Stimulated activated CD4-positive, alpha-beta T cell treated with anti-CD3 and anti-CD28 coated beads, Interleukin-2, amount 100 ng/mL, for 4 hours (primary cell): ENCODE results near the gene COX7A2.

Source experiments
- DNase-seq: peaks from one replicate; pipeline ENCODE4 v3.0.0-alpha.2; 2020; ENCODE audit warnings: low read depth

COX7A2 gene

DNA sequence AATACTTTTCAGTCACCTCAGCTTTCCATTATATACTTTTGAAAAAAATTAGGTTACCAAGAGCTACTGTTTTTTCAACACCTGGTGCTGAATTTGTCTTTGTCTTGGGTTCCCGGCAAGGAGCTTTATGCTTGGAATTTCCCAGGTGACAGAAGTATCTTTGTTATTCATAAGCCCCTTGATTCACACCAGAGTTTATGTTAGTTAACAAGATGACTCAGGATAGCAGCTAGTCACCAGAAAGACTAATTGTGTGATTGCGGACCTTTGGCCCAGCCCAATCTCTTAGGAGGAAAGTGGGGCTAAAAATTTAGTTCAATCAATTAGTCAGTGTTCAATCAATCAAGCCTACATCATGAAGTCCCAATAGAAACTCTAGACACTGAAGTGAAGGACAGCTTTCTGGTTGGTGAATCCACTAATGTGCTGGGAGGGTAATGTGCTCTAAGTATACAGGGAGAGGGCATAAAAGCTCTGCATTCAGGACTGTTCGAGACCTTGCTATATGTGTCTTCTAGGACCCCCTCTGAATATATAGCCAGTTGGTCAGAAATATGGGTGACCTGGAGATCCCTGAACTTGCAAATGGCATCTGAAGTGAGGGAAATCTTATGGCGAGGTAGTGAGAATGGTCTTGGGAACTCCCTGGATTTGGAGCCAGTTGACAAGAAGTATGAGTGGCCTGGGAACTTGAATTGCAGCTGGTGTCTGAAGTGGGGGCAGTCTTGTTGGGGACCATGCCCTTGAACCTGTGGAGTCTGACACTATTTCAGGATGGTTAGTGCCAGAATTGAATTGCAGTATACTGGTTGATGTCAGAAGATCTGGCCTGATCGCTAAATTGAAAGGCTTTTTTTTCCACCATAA is 24.8 kb upstream of the COX7A2 start:
- no peak for DNase-seq

GRCh38 chr6:75267461-75267860 is 23.9 kb upstream of the COX7A2 start:
- DNase-seq, result no peak

- no peak for DNase-seq
Observed at GRCh38 chr6:75266716-75267291, 23.2 kb upstream of the COX7A2 start.

DNA sequence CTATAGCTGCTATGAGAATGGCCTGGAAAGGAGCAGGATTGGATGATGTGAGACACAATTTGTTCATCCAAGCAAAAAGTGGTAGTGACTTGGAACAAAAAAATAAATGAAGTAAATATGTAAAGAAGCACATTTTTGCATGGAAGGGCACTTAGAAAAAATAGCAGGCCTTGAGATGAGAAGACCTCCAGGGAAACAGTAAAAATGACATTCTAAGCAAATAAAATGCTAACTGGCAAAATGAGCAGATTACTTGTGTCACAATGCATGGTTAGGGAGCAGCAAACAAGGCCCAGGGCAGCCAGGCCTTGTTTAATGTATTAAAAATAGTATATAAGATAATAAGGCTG is 19.8 kb upstream of the COX7A2 start:
- no peak for DNase-seq

DNA sequence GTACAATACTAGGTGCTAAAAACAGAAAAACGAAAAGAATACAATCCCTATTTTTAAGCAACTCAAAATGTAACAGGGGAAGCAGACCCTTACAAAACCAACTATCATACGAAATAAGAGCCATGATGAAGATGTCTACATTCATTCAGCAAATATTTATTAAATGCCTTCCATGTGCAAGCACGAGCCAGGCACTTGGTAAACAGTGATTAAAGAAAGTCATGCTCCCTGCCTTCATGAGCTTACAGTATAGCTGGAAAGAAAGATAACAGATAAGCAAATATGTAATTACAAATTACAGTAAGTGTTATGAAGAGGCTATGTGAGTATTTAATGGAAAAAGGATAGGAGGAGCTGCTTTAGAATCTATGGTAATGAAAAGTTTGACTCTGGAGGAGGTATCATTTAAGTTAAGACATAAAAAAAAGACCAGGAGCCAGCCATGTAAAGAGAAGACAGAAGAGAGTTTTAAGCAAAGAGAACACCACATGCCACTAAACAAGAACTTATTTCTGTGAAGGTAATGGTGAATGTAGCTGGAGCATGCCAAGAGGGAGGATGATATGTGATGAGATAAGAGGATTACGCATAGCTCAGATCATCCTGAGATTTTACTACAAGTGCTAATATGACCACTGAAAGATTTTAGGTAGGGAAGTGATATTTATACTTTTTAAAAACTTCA is 19.3 kb upstream of the COX7A2 start:
- no peak for DNase-seq

DNA sequence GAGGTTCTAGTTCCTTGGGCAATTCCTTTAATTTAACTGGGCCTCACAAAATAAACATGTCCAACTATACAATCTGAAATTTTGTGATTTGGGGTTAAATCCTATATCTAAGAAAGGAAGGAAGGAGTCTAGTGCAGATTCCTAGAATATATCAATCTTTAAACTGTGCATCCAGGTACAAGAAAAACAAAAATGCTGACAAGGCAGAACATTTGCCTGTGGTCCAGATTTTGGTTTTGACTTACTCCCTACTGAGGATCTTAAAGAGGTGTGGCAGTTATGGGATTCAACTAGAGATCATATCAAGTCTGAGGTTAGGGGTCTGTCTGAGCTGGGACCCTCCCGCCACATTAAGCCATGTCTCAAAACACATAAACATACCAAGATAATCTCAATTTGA is 17.7 kb upstream of the COX7A2 start:
- DNase-seq, result no peak

DNA sequence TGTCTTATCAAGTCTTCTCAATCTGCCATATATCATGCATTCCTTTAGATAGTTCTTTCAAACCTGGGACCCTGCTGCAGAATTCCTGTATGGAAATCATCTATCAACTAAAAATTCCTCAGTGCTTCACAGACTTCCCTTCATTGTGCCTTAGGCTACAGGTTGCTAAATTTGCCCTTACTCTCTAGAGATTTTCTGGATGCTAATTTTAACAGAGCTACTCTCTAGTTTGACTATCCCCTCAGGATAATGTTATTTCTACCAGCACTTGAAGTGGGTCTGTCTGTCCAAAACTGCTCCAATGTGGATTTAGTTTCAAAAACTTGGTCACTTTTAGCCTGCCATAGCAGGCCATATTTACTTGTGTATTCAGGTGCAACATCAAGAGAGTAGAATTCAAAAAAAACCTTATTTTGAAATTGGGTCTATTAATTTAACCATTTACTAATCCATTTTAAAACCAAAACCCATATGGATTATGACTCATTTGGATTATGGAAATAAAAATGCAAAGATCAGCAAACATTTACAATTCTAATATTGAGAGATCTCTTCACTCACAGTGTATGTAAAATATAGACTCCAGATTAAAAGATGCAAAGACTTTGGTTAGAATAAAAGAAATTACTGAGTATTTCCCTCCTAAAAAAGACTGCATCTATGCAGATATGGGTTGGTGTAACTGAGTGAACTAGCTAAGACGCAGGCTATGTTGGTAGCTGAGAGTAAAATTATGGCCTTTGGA is 13.9 kb upstream of the COX7A2 start:
- no peak for DNase-seq

GRCh38 chr6:75250552-75250951 is 7.0 kb upstream of the COX7A2 start:
- DNase-seq, result no peak

DNA sequence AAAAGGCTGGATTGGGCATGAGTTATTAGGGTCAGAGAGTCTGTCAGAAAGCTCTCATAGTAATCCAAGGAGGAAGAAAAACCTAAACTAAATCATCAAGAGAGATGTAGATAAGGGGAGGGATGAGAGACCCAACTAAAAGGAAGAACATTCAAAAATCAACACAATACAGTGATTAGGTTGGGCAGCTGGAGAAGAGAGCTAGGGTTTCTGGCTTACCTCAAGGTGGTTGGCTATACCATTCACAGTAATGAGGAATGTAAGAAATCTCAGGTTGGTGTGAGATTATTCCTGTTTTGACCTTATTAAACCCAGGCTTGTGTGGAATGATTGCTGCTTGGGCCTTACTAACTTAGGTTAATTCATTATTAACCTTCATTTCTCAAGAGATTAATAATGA is 6.2 kb upstream of the COX7A2 start:
- no peak for DNase-seq

DNA sequence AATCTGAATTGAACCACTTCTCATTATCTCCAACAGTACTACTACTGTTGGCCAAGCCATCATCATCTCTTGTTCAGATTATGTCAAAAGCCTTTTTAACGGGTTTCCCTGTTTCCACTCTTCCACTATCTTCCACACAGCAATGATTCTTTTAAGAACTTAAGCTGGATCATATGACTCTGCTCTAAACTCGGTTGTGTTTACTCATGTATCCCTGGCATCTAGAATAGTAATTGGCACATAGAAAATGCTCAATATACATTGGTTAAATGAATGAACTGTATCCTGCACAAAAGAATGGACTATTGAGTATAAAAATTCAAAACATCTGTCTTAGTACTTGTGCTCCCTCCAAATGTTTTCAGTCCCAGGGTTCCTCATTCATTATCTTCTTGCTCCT is 2.8 kb upstream of the COX7A2 start:
- DNase-seq, result no peak

DNA sequence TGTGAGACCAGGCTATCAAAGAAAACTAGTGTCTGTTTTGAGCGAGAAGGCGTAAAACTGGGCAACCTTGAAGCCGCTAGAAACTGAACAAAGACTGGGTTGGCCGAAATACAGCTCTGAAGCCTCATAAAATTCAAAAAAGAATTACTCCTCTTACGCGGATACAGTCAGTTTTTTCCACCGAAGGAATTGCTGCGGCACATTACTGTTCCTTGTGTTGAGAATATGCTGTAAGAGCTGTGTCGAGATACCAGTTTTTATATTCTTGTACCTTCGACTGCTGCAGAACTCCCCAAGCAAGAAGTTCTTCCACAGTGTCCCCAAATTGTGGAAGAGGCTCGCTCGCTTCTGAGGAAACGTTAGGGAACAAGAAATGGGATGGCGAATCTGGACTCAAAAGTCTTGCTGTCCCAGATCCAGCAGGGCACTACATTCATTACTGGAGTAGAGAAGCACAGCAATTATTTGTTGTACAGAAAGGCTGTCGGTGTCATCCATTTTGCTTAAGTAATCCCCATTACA is 523 bp upstream of the COX7A2 start:
- no peak for DNase-seq

GRCh38 chr6:75236630-75237029 is 7.0 kb downstream of the COX7A2 start:
- no peak for DNase-seq

DNA sequence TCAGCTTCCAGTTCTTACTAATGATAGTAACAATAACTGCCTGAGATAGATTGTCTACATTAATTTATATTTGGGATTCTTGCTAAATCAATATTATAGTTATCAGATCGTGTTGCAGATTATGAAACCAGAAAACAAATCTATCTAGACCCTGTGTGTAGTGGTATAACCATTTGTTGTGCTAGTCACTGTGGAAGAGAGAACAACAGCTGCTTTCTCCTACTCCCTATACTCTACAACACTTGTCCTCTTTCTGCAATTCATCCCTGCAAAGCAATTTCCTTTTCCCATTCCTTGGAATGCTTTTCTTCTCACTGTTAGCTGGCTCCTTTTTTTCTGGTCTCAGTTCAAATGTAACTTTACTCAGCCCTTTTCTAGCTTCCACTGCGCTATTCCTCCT is 8.3 kb downstream of the COX7A2 start:
- DNase-seq, result no peak

DNA sequence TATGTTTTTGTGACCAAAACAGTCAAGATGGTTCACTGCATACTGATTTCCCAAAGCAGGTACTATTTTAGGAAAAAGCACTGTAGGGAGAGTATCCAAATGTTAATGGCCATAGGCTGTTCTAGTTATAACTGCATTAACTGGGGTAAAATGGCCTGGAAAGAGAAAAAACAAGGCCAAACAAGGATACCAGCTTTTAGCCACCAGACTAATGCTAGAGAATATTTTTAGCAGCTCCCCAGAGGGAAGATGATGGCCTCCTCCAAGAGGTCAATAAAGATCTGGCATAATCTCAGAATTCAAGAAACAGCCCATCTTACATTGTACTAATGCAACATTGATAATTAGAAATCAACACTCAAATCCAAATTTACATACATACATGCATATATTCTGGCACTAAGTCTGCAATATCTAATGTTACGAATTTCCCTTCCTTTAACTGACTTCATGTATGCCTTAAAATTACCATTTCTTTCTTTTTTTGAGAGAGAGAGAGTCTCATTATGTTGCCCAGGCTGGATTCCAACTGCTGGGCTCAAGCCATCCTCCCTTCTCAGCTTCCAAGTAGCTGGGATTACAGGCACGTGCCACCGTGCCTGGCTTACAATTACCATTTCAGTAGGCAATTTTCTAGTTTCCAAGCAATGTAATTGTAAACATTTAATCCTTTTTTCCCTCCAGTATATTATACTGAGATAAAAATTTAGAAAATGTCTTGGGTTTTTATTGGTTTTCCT is 9.3 kb downstream of the COX7A2 start:
- no peak for DNase-seq

GRCh38 chr6:75233092-75233615 is 10.4 kb downstream of the COX7A2 start:
- no peak for DNase-seq

DNA sequence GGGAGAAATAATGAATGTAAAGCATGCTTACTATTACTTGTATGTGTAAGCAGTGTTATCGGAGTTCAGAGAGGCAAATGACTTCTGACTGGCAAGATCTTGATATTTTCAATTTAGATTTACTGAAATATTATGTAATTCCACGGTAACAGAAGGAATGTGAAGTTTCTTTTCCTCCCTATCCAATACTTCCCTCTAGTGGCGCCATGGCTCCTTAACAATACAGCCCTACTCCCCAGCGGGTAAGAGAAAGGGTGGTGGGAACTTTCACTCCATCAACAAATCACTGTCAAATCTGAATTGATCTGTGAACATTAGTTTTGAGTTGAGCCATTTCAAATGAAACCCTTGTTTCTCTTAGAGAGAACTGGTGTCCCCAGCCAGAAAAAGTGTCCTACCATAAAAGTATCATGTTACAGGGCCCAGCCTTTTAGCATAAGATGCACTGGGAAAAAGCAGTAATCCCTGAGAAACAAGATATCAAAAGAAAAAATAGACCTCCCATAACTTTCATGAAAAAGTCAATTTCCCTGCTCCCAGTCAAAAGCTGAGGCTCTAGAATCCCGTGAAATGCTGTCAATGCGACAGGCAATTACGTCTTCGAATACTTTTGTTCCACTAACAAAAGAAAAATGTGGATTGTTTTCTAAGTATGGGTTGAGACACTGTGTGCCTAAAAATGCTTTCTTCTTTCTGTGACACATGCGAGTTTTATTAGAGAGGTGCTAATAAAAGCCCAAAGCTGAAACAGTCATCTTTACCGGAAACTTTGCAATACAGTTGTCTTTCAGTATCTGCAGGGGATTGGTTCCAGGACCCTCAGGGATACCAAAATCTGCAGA is 12.9 kb downstream of the COX7A2 start:
- DNase-seq, result no peak

- no peak for DNase-seq
Observed at GRCh38 chr6:75224303-75224926, 19.2 kb downstream of the COX7A2 start.

GRCh38 chr6:75223428-75223827 is 20.2 kb downstream of the COX7A2 start:
- no peak for DNase-seq

GRCh38 chr6:75222261-75222660 is 21.3 kb downstream of the COX7A2 start:
- DNase-seq, result no peak

- no peak for DNase-seq
Observed at GRCh38 chr6:75221116-75221515, 22.5 kb downstream of the COX7A2 start.
